ENCODE results near the gene KLC1.

GRCh38 chr14:103663506-103663905 lies 34.5 kb downstream of the KLC1 start:
- no peak for TF ChIP-seq EZH2 (IDR thresholded peaks at IDR 0.05; ENCODE audit: insufficient read depth, low read length)
- TF ChIP-seq, protein P1, sequence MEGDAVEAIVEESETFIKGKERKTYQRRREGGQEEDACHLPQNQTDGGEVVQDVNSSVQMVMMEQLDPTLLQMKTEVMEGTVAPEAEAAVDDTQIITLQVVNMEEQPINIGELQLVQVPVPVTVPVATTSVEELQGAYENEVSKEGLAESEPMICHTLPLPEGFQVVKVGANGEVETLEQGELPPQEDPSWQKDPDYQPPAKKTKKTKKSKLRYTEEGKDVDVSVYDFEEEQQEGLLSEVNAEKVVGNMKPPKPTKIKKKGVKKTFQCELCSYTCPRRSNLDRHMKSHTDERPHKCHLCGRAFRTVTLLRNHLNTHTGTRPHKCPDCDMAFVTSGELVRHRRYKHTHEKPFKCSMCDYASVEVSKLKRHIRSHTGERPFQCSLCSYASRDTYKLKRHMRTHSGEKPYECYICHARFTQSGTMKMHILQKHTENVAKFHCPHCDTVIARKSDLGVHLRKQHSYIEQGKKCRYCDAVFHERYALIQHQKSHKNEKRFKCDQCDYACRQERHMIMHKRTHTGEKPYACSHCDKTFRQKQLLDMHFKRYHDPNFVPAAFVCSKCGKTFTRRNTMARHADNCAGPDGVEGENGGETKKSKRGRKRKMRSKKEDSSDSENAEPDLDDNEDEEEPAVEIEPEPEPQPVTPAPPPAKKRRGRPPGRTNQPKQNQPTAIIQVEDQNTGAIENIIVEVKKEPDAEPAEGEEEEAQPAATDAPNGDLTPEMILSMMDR (IDR thresholded peaks at IDR 0.05; ENCODE audit: insufficient read depth, low read depth, low read length): no peak
